K562 (cell line): Measurements from ENCODE around the gene USP32. TPM values are rescaled to one million over a fixed set of nuclear protein-coding genes. Genes with fewer than 3 reads are reported as not detected.

ENCODE experiments used
- CEBPG ChIP-seq, 3 experiments: fragments of 200-800 bp in 1 of 3; sonication (Bioruptor generic) in 1 of 3; sonication (generic) in 1 of 3; formaldehyde crosslinking in 1 of 3; IDR thresholded peaks in 2 of 3; conservative IDR thresholded peaks in 1 of 3; 2 replicates each; pipeline versions ENCODE4 v1.6.1 to v1.8.0; 2016 to 2022; ENCODE audit warnings: missing compliant biosample characterization in 2 of 3, missing genetic modification characterization in 2 of 3, mild to moderate bottlenecking in 1 of 3, missing genetic modification reagents in 1 of 3
- COPS2 ChIP-seq: fragments of 450-650 bp; conservative IDR thresholded peaks from 2 replicates; pipeline ENCODE4 v1.6.1; 2016; ENCODE audit warnings: mild to moderate bottlenecking, moderate library complexity
- DIDO1 ChIP-seq: fragments of 450-650 bp; IDR thresholded peaks from 2 replicates; pipeline ENCODE4 v1.6.1; 2016; ENCODE audit warnings: low read depth, missing biosample characterization, missing genetic modification characterization
- HDGF ChIP-seq: fragments of 450-650 bp; IDR thresholded peaks from 2 replicates; pipeline ENCODE4 v1.6.1; 2016
- MCM5 ChIP-seq: fragments of 450-650 bp; IDR thresholded peaks from 2 replicates; pipeline ENCODE4 v1.6.1; 2016; ENCODE audit warnings: low read depth
- NFRKB ChIP-seq: fragments of 450-650 bp; IDR thresholded peaks from 2 replicates; pipeline ENCODE4 v1.6.1; 2016; ENCODE audit warnings: low read depth
- NR2C1 ChIP-seq, 2 experiments: fragments of 450-650 bp; IDR thresholded peaks; 2 replicates each; pipeline ENCODE4 v1.6.1; 2017; ENCODE audit warnings: mild to moderate bottlenecking in 2 of 2, antibody characterized with exemption in 1 of 2, inconsistent platforms in 1 of 2, missing compliant biosample characterization in 1 of 2, missing genetic modification characterization in 1 of 2
- NR3C1 ChIP-seq: sonication (generic); formaldehyde crosslinking; IDR thresholded peaks from 2 replicates; pipeline ENCODE4 v1.8.1; 2022; ENCODE audit warnings: missing genetic modification reagents
- PHB2 ChIP-seq: fragments of 450-650 bp; IDR thresholded peaks from 2 replicates; pipeline ENCODE4 v1.6.1; 2017; ENCODE audit warnings: low read depth
- RBM39 ChIP-seq: fragments of 200-400 bp; formaldehyde crosslinking; optimal IDR thresholded peaks from 2 replicates; pipeline ENCODE3; 2018; ENCODE audit warnings: low read depth, low read length
- TCF7L2 ChIP-seq: fragments of 150-350 bp; IDR thresholded peaks from 2 replicates; pipeline ENCODE4 v1.6.1; 2016; ENCODE audit warnings: low read depth, mild to moderate bottlenecking, low read length, moderate library complexity
- ZNF407 ChIP-seq: fragments of 450-650 bp; IDR thresholded peaks from 2 replicates; pipeline ENCODE4 v1.6.1; 2016; ENCODE audit warnings: low read depth
- ZNF444 ChIP-seq: fragments of 250-450 bp; sonication (Bioruptor Pico); IDR thresholded peaks from 2 replicates; pipeline ENCODE4 v1.4.0; 2020; ENCODE audit warnings: mild to moderate bottlenecking, moderate library complexity
- ZNF445 ChIP-seq: fragments of 250-450 bp; sonication (Bioruptor Pico); IDR thresholded peaks from 2 replicates; pipeline ENCODE4 v1.4.0; 2020; ENCODE audit warnings: low read depth, mild to moderate bottlenecking, moderate library complexity
- polyA plus RNA-seq, 8 experiments: library from polyadenylated mRNA; depleted of rRNA in 4 of 8; stranded (reverse) in 5 of 8; unstranded in 3 of 8; fragments of >200 nt; fragmentation: Nextera tagmentation in 2 of 8; fragmentation: Illumina TruSeq in 1 of 8; extraction: Ambion mirVana in 2 of 8; extraction: Trizol in 1 of 8; gene quantifications; 2 replicates each; pipeline versions ENCODE4 v1.2.1 to v1.2.3, GENCODE V29; 2011 to 2014; ENCODE audit warnings: inconsistent platforms in 1 of 8, missing spikeins in 1 of 8
- total RNA-seq, 7 experiments: library from RNA; depleted of rRNA in 6 of 7; stranded (reverse); fragments of >200 nt in 6 of 7; fragmentation: Illumina TruSeq in 2 of 7; extraction: Trizol in 2 of 7; gene quantifications; 2 replicates each; pipeline versions ENCODE4 v1.2.1 to v1.2.3, GENCODE V29; 2011 to 2021; ENCODE audit warnings: low replicate concordance in 1 of 7
- TF ChIP-seq, protein P1 (sequence below), 2 experiments: fragments of 450-650 bp; IDR thresholded peaks; 2 replicates each; pipeline ENCODE4 v1.6.1; 2018; ENCODE audit warnings: mild to moderate bottlenecking in 2 of 2, low read depth in 1 of 2; ENCODE audit not compliant: partially characterized antibody in 2 of 2

The USP32 gene
- total and polyA plus RNA-seq, 9 of the 15 experiments (the other 6 are each of a cell fraction or from before 2014, with no cell fraction given) = 18.0 to 69.3 (median 47.1) TPM

GRCh38 chr17:60139438-60140285 is 252.3 kb downstream of the USP32 start (continued):
- no peak for TF ChIP-seq ZNF407
- no peak for TF ChIP-seq ZNF444 (CRISPR knock-in tag)
- no peak for TF ChIP-seq COPS2
- TF ChIP-seq HDGF = no peak
- TF ChIP-seq MCM5 = no peak
- no peak for TF ChIP-seq RBM39
- TF ChIP-seq ZNF445 = no peak
- TF ChIP-seq PHB2 = no peak
- peak; percentile 96 for TF ChIP-seq NR3C1 (CRISPR knock-in tag)
- TF ChIP-seq, protein P1, sequence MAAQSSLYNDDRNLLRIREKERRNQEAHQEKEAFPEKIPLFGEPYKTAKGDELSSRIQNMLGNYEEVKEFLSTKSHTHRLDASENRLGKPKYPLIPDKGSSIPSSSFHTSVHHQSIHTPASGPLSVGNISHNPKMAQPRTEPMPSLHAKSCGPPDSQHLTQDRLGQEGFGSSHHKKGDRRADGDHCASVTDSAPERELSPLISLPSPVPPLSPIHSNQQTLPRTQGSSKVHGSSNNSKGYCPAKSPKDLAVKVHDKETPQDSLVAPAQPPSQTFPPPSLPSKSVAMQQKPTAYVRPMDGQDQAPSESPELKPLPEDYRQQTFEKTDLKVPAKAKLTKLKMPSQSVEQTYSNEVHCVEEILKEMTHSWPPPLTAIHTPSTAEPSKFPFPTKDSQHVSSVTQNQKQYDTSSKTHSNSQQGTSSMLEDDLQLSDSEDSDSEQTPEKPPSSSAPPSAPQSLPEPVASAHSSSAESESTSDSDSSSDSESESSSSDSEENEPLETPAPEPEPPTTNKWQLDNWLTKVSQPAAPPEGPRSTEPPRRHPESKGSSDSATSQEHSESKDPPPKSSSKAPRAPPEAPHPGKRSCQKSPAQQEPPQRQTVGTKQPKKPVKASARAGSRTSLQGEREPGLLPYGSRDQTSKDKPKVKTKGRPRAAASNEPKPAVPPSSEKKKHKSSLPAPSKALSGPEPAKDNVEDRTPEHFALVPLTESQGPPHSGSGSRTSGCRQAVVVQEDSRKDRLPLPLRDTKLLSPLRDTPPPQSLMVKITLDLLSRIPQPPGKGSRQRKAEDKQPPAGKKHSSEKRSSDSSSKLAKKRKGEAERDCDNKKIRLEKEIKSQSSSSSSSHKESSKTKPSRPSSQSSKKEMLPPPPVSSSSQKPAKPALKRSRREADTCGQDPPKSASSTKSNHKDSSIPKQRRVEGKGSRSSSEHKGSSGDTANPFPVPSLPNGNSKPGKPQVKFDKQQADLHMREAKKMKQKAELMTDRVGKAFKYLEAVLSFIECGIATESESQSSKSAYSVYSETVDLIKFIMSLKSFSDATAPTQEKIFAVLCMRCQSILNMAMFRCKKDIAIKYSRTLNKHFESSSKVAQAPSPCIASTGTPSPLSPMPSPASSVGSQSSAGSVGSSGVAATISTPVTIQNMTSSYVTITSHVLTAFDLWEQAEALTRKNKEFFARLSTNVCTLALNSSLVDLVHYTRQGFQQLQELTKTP (IDR thresholded peaks at IDR 0.05; ENCODE audit: low read depth in 1 of 2, partially characterized antibody in 2 of 2) = peak in 1 of 2 experiments; percentile 96
- no peak for TF ChIP-seq NR2C1 (IDR thresholded peaks at IDR 0.05)
- no peak for TF ChIP-seq NR2C1 (tag; IDR thresholded peaks at IDR 0.05)
- TF ChIP-seq CEBPG (CRISPR knock-in tag; IDR thresholded peaks at IDR 0.05) = peak; percentile 51; the same call in 1 of the 2 replicates
- no peak for TF ChIP-seq CEBPG (tag; conservative IDR thresholded peaks at IDR 0.05 in 1 of 2, IDR thresholded peaks at IDR 0.05 in 1 of 2)
- TF ChIP-seq TCF7L2 = no peak
- TF ChIP-seq NFRKB = no peak
- TF ChIP-seq DIDO1 = no peak
